T-helper 2 cell (primary cell): Measurements from ENCODE around the gene TTBK1.

Experiments
- DNase-seq, 5 experiments: peaks; one replicate each; pipeline versions ENCODE4 v3.0.0 to v3.0.0-alpha.2; 2012 to 2022
- total RNA-seq, 2 donors: gene quantifications; one replicate each; lab custom pipeline; 2026; lab: John Stamatoyannopoulos, UW

Gene TTBK1
- 0.31 to 0.34 reads per million in 2 donors for total RNA-seq

DNA sequence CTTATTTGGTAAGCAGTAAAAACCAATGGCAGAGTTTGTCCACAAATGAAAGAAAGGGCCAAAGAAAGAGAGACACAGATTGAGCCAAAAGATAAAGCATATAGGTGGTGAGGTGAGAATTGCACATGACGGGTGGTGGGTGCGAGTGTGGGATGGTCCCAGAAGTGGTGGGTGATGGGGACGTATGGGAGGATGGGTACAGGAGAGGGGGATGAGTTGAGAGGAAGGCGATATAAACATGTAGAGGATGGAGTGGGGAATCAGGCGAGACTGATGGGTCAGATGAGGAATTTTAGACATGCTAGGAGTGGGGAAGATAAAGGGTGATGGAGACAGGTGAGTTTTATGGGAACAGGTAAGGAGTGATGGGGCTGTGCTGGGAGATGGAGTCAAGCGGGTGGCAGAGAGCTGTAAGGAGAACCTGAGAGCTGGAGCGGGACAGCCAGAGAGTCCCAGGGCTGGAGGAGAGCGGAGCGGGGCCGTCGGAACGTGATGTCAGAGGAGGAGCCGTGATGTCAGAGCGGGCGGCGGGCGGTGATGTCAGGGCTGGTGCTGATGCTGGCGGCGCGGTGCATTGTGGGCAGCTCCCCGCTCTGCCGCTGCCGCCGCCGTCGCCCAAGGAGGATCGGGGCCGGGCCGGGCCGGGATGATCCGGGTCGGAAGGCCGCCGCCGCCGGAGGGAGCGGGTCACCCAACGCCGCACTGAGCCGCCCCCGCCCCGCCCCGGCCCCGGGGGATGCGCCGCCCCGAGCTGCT lies at the start of gene TTBK1:
Gene TTBK1, plus strand, starts transcription at position 574 of the 756 bp plus-strand sequence. CDS start 3,180 bp downstream, outside the sequence.
- DNase-seq, result peak in 3 of 5 experiments; percentile 19 to 43 (median 33)

DNA sequence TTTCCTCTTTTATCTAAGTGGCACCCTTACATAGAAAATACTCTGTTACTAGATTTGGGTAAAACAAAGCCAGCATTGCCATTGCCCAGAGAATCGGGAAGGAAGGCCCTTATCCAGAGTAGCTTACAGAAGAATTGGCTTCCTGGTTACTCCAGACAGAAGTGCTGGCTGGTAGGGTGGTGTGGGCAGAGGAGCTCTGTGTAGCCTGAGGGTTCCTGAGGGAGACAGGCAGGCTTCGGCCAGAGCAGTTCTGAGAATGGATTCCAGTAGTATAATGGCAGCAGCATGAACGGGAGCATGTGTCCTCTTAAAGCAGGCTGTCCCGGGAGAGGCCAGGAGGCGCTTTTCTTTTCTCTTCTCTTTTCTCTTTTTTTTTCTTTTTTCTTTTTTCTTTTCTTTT lies 49.4 kb upstream of the TTBK1 start:
- no peak for DNase-seq

DNA sequence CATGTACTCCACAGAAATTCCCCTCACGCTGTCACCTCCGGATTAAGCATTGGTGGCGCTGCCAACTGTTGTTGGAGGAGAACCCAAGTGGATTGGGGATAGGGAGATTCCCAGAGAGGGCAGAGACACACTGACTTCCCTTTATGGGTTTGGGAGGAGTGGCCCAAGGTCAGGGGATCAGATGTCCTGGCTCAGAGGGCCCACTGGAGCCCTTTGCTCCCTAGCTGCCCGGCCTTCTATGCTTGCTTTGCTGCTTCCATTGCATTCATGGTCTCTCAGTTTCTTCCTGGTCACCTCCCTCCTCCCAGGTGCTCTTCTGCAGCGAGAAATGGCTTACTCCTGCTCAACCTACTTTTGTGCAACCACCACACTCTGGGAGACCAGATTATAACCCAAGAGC lies 46.9 kb upstream of the TTBK1 start:
- no peak for DNase-seq

DNA sequence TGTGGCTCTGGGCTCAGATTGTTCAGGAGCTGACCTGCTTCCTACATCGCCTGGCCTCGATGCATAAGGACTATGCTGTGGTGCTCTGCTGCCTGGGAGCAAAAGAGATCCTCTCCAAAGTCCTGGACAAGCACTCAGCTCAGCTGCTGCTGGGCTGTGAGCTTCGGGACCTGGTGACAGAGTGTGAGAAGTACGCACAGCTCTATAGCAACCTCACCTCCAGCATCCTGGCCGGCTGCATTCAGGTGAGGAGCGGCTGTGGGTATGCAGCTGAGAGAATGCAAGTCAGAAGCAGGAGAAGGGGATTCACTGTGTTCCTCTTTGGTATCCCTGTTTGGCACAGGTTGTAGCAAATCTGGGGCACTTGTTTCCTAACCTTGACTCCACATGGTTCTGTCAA lies 43.4 kb upstream of the TTBK1 start:
- DNase-seq, result no peak

DNA sequence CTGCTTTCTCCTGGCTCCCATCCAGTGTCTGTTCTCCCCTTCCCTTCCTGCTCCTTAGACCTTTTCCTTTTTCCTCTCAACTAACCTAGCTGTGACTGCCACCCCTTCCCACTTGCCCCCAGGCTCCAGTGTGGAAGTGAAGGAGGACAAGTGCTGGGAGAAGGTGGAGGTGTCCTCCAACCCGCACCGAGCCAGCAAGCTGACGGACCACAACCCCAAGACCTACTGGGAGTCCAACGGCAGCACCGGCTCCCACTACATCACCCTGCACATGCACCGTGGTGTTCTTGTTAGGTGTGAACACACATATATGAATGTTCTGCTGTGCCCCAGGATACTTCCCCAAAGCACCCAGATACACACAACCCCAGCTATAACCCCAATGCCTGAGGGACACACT lies 42.7 kb upstream of the TTBK1 start:
- DNase-seq, result no peak

DNA sequence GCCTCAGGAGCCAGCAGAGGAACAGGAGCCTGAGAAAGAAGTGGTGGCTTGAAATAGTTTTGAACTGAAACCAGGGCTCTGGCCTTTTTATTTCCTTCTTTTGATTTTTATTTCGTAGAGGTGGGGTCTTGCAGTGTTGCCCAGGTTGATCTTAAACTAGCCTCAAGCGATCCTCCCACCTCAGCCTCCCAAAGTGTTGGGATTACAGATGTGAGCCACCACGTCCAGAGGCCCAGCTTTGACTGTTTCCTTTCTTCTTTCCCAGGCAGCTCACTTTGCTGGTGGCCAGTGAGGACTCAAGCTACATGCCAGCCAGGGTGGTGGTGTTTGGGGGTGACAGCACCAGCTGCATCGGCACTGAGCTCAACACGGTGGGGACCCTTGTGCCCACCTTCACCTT lies 40.8 kb upstream of the TTBK1 start:
- DNase-seq, result no peak

DNA sequence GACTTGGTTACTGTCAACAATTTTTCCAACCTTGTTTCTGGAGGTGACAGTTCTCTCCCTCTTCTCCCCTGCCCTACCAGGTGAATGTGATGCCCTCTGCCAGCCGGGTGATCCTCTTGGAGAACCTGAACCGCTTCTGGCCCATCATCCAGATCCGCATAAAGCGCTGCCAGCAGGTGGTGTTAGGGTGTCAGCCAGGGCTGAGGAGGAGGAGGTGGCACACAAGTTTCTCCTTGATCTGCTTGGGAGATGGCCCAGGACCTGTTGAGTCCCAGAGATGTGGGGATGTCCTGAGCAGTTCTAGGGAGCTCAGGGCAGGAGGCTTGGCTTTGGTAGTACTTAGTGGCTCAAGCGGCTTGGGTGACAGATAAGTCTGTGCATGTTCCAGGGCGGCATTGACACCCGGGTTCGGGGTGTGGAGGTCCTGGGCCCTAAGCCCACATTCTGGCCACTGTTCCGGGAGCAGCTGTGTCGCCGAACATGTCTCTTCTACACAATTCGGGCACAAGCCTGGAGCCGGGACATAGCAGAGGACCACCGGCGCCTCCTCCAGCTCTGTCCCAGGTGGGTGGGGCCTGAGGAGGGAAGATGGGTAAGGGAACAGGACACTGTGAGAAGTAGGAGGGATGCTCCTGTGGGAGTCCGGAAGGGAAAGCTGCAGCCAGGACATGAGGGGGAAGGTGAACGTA lies 40.1 kb upstream of the TTBK1 start:
- DNase-seq, result no peak

DNA sequence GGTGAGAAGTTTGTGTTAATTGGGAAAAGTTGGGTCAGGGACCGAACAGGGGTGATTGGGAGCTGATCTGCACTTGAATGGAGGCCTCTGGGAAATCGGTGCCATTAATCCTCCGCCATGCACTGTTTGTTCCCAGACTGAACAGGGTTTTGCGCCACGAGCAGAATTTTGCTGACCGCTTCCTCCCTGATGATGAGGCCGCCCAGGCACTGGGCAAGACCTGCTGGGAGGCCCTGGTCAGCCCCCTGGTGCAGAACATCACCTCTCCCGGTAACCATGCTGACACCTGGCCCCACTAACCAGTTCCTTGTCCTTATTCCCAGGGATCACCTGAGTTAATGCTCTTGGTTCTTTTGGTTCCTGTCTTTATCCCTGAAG lies 39.6 kb upstream of the TTBK1 start:
- DNase-seq, result no peak

DNA sequence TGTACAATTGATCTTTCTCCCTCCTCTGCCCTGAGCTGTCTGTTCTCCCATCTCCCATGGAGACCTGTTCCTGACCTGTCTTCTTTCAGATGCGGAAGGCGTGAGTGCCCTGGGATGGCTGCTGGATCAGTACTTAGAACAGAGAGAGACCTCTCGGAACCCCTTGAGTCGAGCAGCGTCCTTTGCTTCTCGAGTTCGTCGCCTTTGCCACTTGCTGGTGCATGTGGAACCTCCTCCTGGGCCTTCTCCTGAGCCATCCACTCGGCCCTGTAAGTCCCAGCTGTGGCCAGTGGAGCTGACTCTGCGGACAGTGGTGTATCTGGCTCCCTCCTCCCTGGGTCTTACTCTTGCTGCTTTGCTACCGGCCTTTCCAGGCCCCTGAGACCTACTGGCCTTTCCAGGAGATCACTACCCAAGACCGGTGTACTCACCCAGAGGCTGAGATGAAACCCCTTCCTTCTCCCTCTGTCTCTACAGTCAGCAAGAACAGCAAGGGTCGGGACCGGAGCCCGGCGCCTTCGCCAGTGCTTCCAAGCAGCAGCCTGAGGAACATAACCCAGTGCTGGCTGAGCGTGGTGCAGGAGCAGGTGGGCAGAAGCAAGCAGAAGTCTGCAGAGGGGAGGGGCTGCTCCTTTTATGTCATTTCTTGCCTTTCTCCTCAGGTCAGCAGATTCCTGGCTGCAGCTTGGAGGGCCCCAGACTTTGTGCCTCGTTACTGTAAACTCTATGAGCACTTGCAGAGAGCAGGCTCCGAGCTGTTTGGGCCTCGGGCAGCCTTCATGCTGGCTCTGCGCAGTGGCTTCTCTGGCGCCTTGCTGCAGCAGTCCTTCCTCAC lies 38.8 kb upstream of the TTBK1 start:
- DNase-seq, result no peak

DNA sequence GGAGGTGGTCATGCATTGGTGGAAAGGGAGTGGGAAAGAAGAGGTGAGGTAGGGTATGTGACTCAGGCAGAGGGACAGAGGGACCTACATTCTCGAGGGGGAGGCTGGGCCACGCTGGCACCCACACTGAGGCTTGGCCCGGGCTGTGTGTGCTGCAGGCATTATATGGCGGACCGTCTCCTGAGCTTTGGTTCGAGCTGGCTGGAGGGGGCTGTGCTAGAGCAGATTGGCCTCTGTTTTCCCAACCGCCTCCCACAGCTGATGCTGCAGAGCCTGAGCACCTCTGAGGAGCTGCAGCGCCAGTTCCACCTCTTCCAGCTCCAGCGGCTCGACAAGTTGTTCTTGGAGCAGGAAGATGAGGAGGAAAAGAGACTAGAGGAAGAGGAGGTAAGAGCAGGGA lies 37.4 kb upstream of the TTBK1 start:
- DNase-seq, result no peak

DNA sequence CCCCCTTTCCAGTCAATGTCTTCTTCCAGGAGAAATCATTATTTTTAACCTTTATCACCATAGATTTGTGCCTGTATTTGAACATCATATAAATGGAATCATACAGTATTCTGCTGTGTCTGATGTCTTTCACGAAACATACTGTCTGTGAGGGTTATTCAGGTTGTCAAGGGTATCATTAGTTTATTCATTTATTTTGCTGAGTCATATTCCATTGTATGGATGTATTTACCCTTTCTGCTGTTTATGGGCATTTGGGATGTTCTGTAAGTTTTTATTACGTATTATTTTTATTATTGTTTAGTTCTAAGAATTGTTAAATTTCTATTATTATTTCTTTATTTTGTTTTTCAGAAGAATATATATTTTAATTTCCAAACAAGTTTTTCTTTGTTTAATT lies 36.0 kb upstream of the TTBK1 start:
- no peak for DNase-seq

DNA sequence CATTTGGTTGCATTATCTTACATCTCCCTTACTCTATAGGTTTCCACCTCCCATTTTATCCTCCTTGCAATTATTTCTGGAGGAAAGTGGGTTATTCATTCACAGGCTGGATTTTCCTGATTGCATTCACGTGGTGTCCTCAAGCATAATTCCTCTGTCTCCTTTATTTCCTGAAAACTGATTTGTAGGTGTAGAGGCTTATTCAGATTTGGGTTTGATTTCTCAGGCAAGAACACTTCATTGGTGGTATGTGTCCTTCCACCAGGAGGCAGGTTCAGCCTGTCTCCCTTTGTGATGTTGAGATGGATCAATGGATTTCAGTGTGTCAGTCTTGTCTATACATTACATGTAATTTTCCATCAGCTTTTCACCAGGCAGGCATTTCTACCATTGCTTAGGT lies 31.3 kb upstream of the TTBK1 start:
- DNase-seq, result no peak

DNA sequence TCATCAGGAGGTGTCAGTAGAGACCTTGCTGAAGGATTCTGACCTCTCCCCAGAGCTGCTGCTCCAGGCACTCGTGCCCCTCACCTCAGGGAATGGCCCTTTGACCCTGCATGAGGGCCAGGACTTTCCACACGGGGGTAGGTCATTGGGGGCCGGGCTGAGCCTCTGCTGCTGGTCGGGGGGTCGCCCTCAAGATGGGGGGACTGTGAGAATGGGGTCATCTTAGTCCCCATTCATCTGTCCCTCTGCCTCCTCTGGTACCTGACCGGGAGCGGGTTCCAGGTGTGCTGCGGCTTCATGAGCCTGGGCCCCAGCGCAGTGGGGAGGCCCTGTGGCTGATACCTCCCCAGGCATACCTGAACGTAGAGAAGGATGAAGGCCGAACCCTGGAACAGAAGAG lies 29.9 kb upstream of the TTBK1 start:
- DNase-seq, result no peak

DNA sequence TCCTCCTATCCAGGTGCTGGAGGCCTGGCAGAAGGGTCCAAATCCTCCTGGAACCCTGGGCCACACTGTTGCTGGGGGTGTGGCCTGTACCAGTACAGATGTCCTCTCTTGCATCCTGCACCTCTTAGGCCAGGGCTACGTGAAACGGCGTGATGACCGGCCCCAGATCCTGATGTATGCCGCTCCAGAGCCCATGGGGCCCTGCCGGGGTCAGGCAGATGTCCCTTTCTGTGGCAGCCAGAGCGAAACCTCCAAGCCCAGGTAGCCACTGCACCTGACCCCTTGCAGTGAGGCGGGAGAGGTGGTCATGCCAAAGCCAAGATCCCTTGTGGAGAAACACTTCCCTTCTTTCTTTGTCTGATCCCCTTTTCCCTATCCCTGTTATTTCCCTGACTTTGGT lies 28.2 kb upstream of the TTBK1 start:
- DNase-seq, result no peak

DNA sequence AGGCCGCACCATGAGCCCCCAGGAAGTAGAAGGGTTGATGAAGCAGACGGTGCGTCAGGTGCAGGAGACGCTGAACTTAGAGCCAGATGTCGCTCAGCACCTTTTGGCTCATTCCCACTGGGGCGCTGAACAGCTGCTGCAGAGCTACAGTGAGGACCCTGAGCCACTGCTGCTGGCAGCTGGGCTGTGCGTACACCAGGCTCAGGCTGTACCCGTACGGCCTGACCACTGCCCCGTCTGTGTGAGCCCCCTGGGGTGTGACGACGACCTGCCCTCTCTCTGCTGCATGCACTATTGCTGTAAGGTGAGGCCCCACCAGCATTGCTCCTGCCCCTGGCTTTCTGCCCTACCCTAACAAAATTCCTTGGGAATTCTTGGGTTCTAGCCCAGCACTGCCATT lies 27.1 kb upstream of the TTBK1 start:
- no peak for DNase-seq

DNA sequence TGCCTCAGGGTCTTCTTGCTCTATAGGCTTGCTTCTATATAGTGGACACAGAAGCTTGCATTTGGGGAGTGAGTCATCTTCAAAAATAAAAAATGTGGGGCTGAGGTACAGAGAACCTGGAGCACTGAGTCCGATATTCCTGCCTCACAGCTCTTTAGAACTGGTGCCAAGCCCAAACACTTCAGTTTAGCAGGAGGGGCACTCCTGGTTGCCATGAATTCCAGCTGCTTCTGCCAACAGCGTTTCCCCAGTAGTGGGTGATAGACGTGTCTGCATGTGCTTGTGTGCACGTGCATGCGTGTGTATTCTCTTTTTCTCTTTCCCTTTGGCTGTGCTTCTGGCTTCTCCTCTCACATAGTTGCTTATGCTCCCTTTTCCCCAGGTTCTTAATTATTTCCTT lies 25.9 kb upstream of the TTBK1 start:
- no peak for DNase-seq

DNA sequence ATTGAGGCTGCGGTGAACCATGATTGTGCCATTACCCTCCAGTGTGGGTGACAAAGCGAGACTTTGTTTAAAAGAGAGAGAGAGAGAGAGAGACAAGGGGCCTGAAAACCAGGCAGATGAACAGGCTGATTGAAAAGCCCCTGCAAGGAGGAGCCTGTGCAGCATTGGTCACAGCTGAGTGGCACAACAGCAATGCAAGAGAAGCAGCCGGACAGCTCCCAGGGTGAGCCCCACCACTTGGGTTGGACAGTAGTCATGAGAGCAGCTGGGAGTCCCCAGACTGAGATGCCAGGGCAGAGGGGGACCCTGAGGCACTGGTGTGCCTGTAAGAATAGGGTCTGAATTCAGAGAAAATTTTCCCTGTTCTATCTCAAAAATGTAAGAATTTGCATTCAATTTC lies 24.2 kb upstream of the TTBK1 start:
- DNase-seq, result no peak

DNA sequence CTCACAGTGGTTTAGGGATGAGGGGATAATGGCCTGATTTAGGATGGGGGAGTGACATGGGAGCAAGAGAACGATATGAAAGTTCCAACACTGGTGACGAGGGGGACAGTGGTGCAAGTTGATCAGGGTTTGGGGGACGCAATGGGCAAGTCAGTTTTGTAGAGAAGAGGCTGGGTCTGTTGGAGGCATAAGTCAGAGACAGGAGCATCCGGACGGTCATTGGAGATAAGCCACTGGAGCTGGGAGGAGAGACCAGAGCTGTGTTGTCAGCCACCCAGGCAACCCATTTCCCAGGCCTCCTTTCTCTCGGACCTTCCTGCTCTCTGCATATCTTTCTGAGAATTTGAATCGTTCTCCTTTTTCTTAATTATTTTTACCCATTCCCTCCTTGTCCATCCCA lies 23.5 kb upstream of the TTBK1 start:
- no peak for DNase-seq

DNA sequence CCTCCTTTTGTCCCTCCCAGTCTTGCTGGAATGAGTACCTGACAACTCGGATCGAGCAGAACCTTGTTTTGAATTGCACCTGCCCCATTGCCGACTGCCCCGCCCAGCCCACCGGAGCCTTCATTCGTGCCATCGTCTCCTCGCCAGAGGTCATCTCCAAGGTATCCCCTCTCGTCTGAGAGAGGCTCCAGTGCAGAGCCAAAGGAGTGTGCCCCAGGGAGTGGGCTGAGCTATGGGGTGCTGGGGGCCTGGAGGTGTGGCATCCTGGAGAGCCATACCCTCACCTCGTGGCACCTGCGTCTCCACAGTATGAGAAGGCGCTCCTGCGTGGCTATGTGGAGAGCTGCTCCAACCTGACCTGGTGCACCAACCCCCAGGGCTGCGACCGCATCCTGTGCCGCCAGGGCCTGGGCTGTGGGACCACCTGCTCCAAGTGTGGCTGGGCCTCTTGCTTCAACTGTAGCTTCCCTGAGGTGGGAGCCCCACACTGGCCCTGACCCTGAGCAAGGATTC lies 22.8 kb upstream of the TTBK1 start:
- no peak for DNase-seq

DNA sequence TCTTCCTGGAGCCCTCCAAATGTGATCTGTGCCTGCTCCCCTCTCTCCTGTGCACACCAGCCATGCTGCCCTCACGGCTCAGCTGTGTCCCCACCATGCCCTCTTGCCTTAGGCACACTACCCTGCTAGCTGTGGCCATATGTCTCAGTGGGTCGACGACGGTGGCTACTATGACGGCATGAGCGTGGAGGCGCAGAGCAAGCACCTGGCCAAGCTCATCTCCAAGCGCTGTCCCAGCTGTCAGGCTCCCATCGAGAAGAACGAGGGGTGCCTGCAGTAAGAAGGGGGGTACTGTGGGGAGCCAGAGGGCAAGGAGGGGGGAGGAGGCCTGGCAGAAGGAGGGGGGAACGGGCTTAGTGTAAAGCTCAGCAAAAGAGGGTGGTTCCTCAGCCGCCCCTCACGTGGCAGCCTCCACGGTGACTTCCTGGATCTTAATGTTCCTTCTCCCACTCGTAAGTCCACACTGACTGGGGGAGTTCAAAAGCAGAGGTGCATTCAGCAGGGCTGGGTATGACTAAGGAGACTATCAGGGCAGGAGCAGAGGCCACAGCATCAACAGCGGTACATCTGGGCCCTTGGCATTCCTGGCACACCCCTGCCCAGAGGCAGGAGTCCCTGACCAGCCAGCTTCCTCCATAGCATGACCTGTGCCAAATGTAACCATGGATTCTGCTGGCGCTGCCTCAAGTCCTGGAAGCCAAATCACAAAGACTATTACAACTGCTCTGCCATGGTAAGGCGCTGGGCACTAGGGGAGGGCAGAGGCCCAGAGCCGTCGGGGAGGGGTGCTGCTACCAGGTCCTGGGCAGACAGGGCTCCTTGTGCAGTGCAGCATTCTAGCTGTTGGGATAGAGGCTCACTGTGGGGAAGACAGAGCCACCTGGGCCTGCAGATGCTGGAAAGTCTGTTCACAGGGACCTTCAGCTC lies 22.0 kb upstream of the TTBK1 start:
- no peak for DNase-seq

DNA sequence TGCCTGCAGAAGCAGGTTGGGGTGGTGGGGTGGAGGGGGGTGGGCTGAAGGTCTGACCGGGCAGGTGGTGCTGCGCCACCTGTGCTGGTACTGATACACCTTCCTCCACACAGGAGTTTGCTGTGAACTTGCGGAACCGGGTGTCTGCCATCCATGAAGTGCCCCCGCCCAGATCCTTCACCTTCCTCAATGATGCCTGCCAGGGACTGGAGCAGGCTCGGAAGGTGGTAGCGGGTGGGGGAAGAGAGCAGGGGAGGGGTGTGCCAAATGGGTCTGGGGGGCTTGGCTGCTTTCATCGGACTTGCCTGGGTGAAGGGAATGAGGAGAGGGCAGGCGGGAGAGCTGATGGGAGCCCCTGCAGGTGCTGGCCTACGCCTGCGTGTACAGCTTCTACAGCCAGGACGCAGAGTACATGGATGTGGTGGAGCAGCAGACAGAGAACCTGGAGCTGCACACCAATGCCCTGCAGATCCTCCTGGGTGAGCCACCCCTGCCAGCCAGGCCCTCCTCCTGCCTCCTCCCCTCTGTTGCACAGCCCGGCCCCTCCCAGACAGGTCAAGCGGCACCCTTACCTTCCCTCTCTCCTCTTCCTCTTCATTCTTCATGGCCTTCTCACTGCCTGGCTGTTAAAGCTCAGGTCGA lies 20.7 kb upstream of the TTBK1 start:
- DNase-seq, result no peak

DNA sequence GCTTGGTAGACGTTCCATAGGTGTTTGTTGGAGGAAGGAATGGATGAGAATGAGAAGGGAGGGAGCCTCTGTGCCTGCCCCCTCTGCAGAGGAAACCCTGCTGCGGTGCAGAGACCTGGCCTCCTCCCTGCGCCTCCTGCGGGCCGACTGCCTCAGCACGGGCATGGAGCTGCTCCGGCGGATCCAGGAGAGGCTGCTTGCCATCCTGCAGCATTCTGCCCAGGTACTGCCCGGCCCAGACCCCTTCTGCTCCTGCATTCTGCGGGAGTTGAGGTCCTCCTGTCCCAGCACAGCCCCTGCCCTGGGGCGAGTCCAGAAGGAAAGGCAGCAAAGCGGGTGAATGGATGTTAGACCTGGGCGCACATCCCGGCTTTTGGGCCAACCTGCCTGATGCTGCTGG lies 20.1 kb upstream of the TTBK1 start:
- no peak for DNase-seq
